GM12873 (cell line): ENCODE results near the gene ZNF777.

Source experiments
- CTCF ChIP-seq: IDR thresholded peaks from 2 replicates; pipeline ENCODE4 v1.5.1; 2012; ENCODE audit warnings: low read depth, mild to moderate bottlenecking, moderate library complexity, low read length, control low read depth; ENCODE audit not compliant: insufficient read depth; ENCODE audit errors: missing control alignments

Gene ZNF777

DNA sequence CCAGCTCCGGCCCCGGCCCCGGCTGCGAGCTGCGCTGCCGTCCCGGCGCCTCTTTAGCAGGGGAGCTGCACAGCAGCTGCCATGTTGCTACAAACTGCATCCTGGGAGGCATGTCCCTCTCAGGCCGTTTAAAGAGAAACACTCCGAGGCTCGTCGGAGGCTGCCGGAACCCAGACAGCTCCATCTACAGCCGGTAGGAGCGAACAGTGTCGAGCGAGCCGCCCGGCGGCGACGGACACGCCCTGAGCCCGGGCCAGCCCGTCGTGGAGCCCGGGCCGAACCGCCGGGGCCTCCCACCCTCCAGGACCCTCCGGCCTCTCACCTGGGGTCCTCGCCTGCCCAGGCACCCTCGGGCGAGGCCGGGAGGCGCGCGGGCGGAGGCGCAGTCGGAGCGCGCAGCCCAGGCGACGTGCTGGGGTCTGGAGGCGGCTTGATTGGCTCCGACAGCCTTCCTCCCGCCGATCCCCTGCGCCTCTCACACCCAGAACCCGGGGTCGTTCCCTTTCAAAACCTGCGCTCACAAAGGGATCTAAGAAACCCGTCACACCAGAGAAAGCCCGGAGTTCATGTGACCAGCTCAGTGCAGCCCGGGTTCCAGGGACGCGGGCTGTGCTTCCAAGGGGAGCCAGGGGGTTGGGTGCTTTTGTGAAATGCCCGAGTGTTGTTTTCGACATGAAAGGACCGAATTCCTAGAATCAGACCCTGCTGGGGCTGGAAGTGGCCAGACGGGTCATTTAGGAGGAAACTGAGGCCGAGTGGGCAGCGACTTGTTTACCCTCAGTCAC, at the start of gene ZNF777:
Gene ZNF777 (minus strand): TSS at position 570 of the 785 bp plus-strand sequence. CDS start 5,040 bp downstream, outside the sequence.
- peak; percentile 59 for TF ChIP-seq CTCF

- TF ChIP-seq CTCF, result no peak
Measured at GRCh38 chr7:149510248-149510647, 49.4 kb upstream of the ZNF777 start.

GRCh38 chr7:149509774-149510173, 48.9 kb upstream of the ZNF777 start:
- TF ChIP-seq CTCF, result no peak

- TF ChIP-seq CTCF, result no peak
Measured at GRCh38 chr7:149505551-149505950, 44.7 kb upstream of the ZNF777 start.

GRCh38 chr7:149501651-149502050, 40.8 kb upstream of the ZNF777 start:
- TF ChIP-seq CTCF, result no peak

- TF ChIP-seq CTCF, result no peak
Measured at GRCh38 chr7:149500910-149501309, 40.0 kb upstream of the ZNF777 start.

DNA sequence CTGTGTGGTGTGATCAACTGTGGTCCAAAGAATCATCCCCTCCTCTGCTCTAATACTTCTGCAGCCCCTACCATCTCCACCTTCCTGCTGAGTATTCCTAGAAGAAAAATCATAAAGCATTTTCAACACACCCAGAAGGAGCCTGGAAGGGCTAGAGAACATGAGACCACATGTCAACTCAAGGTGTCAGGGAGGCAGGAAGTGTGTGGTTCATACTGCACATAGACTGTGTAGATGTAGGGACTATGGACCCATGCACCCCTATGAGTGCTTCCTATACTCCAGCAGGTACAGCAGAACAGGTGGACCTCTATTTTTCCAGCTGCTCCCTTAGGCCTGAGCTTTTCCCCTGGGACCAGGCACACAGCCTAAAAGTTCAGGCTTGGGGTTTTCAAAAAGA, 39.3 kb upstream of the ZNF777 start:
- no peak for TF ChIP-seq CTCF
